GM23338 (cell line): ENCODE measurements around the gene TTLL13. TPM values are rescaled to one million over a fixed set of nuclear protein-coding genes. Genes with fewer than 3 reads are reported as not detected.

Source experiments
- ATAC-seq: fragments of 200-7000 bp; cut with Tn5 transposase; 3 replicates; pipeline ENCODE4 v1.9.1; 2020
- DNase-seq: peaks from one replicate; pipeline ENCODE4 v3.0.0-alpha.2; 2015; ENCODE audit warnings: low spot score
- H2AFZ ChIP-seq: fragments of 200-600 bp; sonication (generic); 2 replicates; pipeline ENCODE4 v1.8.0; 2016; ENCODE audit warnings: antibody characterized with exemption, mild to moderate bottlenecking, moderate library complexity
- H3F3A ChIP-seq: fragments of 200-600 bp; sonication (generic); replicated peaks from 2 replicates; pipeline ENCODE4 v1.8.0; 2017; ENCODE audit warnings: antibody characterized with exemption, mixed run types, low read depth
- H3K27ac ChIP-seq: fragments of 200-600 bp; sonication (generic); 2 replicates; pipeline ENCODE4 v1.6.1; 2016; ENCODE audit warnings: low read depth
- H3K27me3 ChIP-seq: fragments of 200-600 bp; sonication (generic); 2 replicates; pipeline ENCODE4 v1.8.0; 2016; ENCODE audit warnings: mild to moderate bottlenecking, mixed run types, moderate library complexity; ENCODE audit not compliant: insufficient read depth
- H3K36me3 ChIP-seq: fragments of 200-600 bp; sonication (generic); 2 replicates; pipeline ENCODE4 v1.8.0; 2016; ENCODE audit warnings: mild to moderate bottlenecking; ENCODE audit not compliant: insufficient read depth
- H3K4me1 ChIP-seq: fragments of 200-600 bp; sonication (generic); 2 replicates; pipeline ENCODE4 v1.8.0; 2016; ENCODE audit warnings: mild to moderate bottlenecking, moderate library complexity; ENCODE audit not compliant: insufficient read depth
- H3K4me2 ChIP-seq: fragments of 200-600 bp; sonication (generic); 2 replicates; pipeline ENCODE4 v1.7.1; 2017; ENCODE audit warnings: mixed run types
- H3K4me3 ChIP-seq: fragments of 200-600 bp; sonication (generic); 2 replicates; pipeline ENCODE4 v1.6.1; 2016; ENCODE audit warnings: mixed run types
- H3K79me2 ChIP-seq: fragments of 200-600 bp; sonication (generic); replicated peaks from 2 replicates; pipeline ENCODE4 v1.8.0; 2017; ENCODE audit warnings: mild to moderate bottlenecking; ENCODE audit not compliant: insufficient read depth
- H3K9me2 ChIP-seq: fragments of 200-600 bp; sonication (generic); 2 replicates; pipeline ENCODE4 v1.8.0; 2017; ENCODE audit not compliant: insufficient read depth
- H4K20me1 ChIP-seq: fragments of 200-600 bp; sonication (generic); replicated peaks from 2 replicates; pipeline ENCODE4 v1.8.0; 2017; ENCODE audit warnings: mild to moderate bottlenecking; ENCODE audit not compliant: insufficient read depth
- H3K27ac Mint-ChIP-seq: 2 replicates; pipeline ENCODE4 v1.8.0; 2020; ENCODE audit warnings: inconsistent platforms, mild to moderate bottlenecking, moderate library complexity, mixed read lengths
- H3K27me3 Mint-ChIP-seq: 3 replicates; pipeline ENCODE4 v1.8.0; 2022; ENCODE audit warnings: low read depth, mild to moderate bottlenecking, moderate library complexity, mixed read lengths, inconsistent platforms; ENCODE audit not compliant: insufficient read depth, poor library complexity
- H3K36me3 Mint-ChIP-seq: 3 replicates; pipeline ENCODE4 v1.8.0; 2021; ENCODE audit warnings: low read depth, mild to moderate bottlenecking, inconsistent platforms, moderate library complexity, mixed read lengths
- H3K4me1 Mint-ChIP-seq: 3 replicates; pipeline ENCODE4 v1.8.0; 2020; ENCODE audit warnings: mild to moderate bottlenecking, inconsistent platforms, mixed read lengths
- H3K4me3 Mint-ChIP-seq: 3 replicates; pipeline ENCODE4 v1.8.0; 2021; ENCODE audit warnings: moderate library complexity, mild to moderate bottlenecking, inconsistent platforms, mixed read lengths
- H3K9me3 Mint-ChIP-seq: 3 replicates; pipeline ENCODE4 v1.8.0; 2020; ENCODE audit warnings: moderate library complexity, mild to moderate bottlenecking, inconsistent platforms, mixed read lengths
- CTCF ChIP-seq, 2 experiments: fragments of 200-600 bp in 1 of 2; sonication (generic) in 1 of 2; conservative IDR thresholded peaks; 2 replicates each; pipeline versions ENCODE4 v1.5.1 to v1.6.1; 2016 to 2017; ENCODE audit warnings: antibody characterized with exemption in 2 of 2, low read depth in 2 of 2, mild to moderate bottlenecking in 2 of 2, moderate library complexity in 1 of 2
- EZH2 ChIP-seq: fragments of 200-600 bp; sonication (generic); IDR thresholded peaks from one replicate; pipeline ENCODE4 v1.8.0; 2017; ENCODE audit warnings: antibody characterized with exemption, mild to moderate bottlenecking, low read depth; ENCODE audit not compliant: unreplicated experiment
- EZH2phosphoT487 ChIP-seq: fragments of 200-600 bp; sonication (generic); IDR thresholded peaks from one replicate; pipeline ENCODE4 v1.8.1; 2018; ENCODE audit warnings: antibody characterized with exemption; ENCODE audit not compliant: unreplicated experiment
- JUNB ChIP-seq: IDR thresholded peaks from one replicate; pipeline ENCODE4 v1.6.1; 2016; ENCODE audit warnings: antibody characterized with exemption; ENCODE audit not compliant: unreplicated experiment
- NANOG ChIP-seq: IDR thresholded peaks from 2 replicates; pipeline ENCODE4 v1.6.1; 2016; ENCODE audit warnings: antibody characterized with exemption, borderline replicate concordance
- POLR2AphosphoS5 ChIP-seq: IDR thresholded peaks from 2 replicates; pipeline ENCODE4 v1.6.1; 2016; ENCODE audit warnings: antibody characterized with exemption, low read depth
- REST ChIP-seq: IDR thresholded peaks from one replicate; pipeline ENCODE4 v1.6.1; 2018; ENCODE audit warnings: antibody characterized with exemption; ENCODE audit not compliant: unreplicated experiment
- STAT1 ChIP-seq: IDR thresholded peaks from one replicate; pipeline ENCODE4 v1.6.1; 2016; ENCODE audit warnings: antibody characterized with exemption; ENCODE audit not compliant: unreplicated experiment
- ZNF114 ChIP-seq: fragments of 250-450 bp; sonication (Bioruptor Pico); IDR thresholded peaks from 2 replicates; pipeline ENCODE4 v1.5.0; 2020; ENCODE audit warnings: mild to moderate bottlenecking, moderate library complexity
- ZNF331 ChIP-seq: fragments of 250-450 bp; sonication (Bioruptor Pico); IDR thresholded peaks from 2 replicates; pipeline ENCODE4 v1.5.0; 2020; ENCODE audit warnings: low read depth, mild to moderate bottlenecking, moderate library complexity
- polyA plus RNA-seq: library from polyadenylated mRNA; unstranded; fragments of >200 nt; fragmentation: Nextera tagmentation; extraction: Ambion mirVana; gene quantifications from 2 replicates; pipeline ENCODE4 v1.2.1, GENCODE V29; 2016
- total RNA-seq: library from RNA; depleted of rRNA; stranded (reverse); fragments of >200 nt; shearing (Covaris generic); gene quantifications from 2 replicates; pipeline ENCODE4 v1.2.3, GENCODE V29; 2014

The TTLL13 gene
- total and polyA plus RNA-seq, 2 experiments from 2014 or later, result not detected

- Histone ChIP-seq H4K20me1 (no peaks in the 10 kb centered on the region), H2AFZ (no peak overlapping the region), H3K36me3 (no peaks in the 10 kb centered on the region), H3K27ac (no peak overlapping the region), H3K9me2 (no peaks in the 10 kb centered on the region), H3F3A (0 out of 2 replicates have a peak, but pooled peaks cover 7% of the 10 kb centered on the region), H3K27me3 (no peaks in the 10 kb centered on the region), H3K4me2 (no peak overlapping the region), H3K4me1 (peaks cover 2% of the 10 kb centered on the region), H3K4me3 (no peak overlapping the region), H3K79me2 (peaks cover 14% of the 10 kb centered on the region)
- Mint-ChIP-seq H3K36me3 (peaks cover 8% of the 10 kb centered on the region; the same call in 2 of the 3 replicates), H3K27ac (no peak overlapping the region), H3K27me3 (peaks cover 13% of the 10 kb centered on the region), H3K4me1 (peaks cover 5% of the 10 kb centered on the region; the same call in 2 of the 3 replicates), H3K4me3 (no peak overlapping the region), H3K9me3 (no peaks in the 10 kb centered on the region)
- DNase-seq (no peak), ATAC-seq (no peak)
- TF ChIP-seq ZNF331 (CRISPR knock-in tag) (no peak), REST (no peak), STAT1 (no peak), EZH2phosphoT487 (no peak), POLR2AphosphoS5 (no peak)
Measured at GRCh38 chr15:90261811-90262210, 12.5 kb downstream of the TTLL13 start.

GRCh38 chr15:90262426-90262825 is 13.1 kb downstream of the TTLL13 start:
- DNase-seq (no peak), ATAC-seq (no peak)
- no peak overlapping the region for H2AFZ ChIP-seq
- peaks cover 9% of the 10 kb centered on the region for H3K4me1 ChIP-seq
- H3K27me3 ChIP-seq, result no peaks in the 10 kb centered on the region
- no peaks in the 10 kb centered on the region for H3K9me3 Mint-ChIP-seq
- peaks cover 11% of the 10 kb centered on the region for H3K27me3 Mint-ChIP-seq
- H3F3A ChIP-seq, result 0 out of 2 replicates have a peak, but pooled peaks cover 7% of the 10 kb centered on the region
- peaks cover 11% of the 10 kb centered on the region; the same call in 2 of the 3 replicates for H3K4me1 Mint-ChIP-seq
- peaks cover 20% of the 10 kb centered on the region for H3K79me2 ChIP-seq
- H3K4me3 ChIP-seq, result no peak overlapping the region
- H3K4me3 Mint-ChIP-seq, result no peak overlapping the region
- no peaks in the 10 kb centered on the region for H3K9me2 ChIP-seq
- H4K20me1 ChIP-seq, result peaks cover 5% of the 10 kb centered on the region; the same call in 1 of the 2 replicates
- no peaks in the 10 kb centered on the region for H3K36me3 ChIP-seq
- no peak overlapping the region for H3K27ac Mint-ChIP-seq
- no peak overlapping the region for H3K27ac ChIP-seq
- H3K4me2 ChIP-seq, result no peak overlapping the region
- peaks cover 15% of the 10 kb centered on the region; the same call in 2 of the 3 replicates for H3K36me3 Mint-ChIP-seq
- TF ChIP-seq REST (no peak), ZNF114 (CRISPR knock-in tag) (no peak), CTCF (conservative IDR thresholded peaks at IDR 0.05; ENCODE audit: low read depth in 2 of 2) (no peak), POLR2AphosphoS5 (no peak), NANOG (no peak), EZH2 (no peak), JUNB (no peak), STAT1 (no peak)
